Measurements from ENCODE around the gene TENM4. TPM values are rescaled to one million over a fixed set of nuclear protein-coding genes. Genes with fewer than 3 reads are reported as not detected.

TENM4 gene
- polyA plus RNA-seq, 3 donors, result 0.31 to 1.7 TPM; not detected in 1

GRCh38 chr11:79033833-79034232 is 407.0 kb downstream of the TENM4 start:
- H3K27ac Mint-ChIP-seq, result no peak overlapping the region
- Histone ChIP-seq H3K27me3 (ENCODE audit: control insufficient read depth in 2 of 2, insufficient read depth in 2 of 2, low read length in 2 of 2) (peaks cover 74 to 94% of the 10 kb centered on the region in 2 donors), H4K20me1 (ENCODE audit: insufficient read depth, low read length) (no peaks in the 10 kb centered on the region), H3K4me1 (ENCODE audit: control insufficient read depth in 1 of 2, insufficient read depth in 2 of 2, low read length in 2 of 2) (no peaks in the 10 kb centered on the region), H3K9me3 (replicated peaks in 1 of 2; ENCODE audit: control insufficient read depth in 1 of 2, insufficient read depth in 1 of 2, low read length in 2 of 2) (no peaks in the 10 kb centered on the region), H3K4me2 (replicated peaks; ENCODE audit: extremely low read depth, low read length, poor library complexity, severe bottlenecking) (no peak overlapping the region), H2AFZ (ENCODE audit: insufficient read depth, low read depth, low read length, poor library complexity, severe bottlenecking) (no peak overlapping the region), H3K27ac (ENCODE audit: low read depth in 1 of 2, low read length in 2 of 2) (no peak overlapping the region), H3K36me3 (replicated peaks in 1 of 2; ENCODE audit: control insufficient read depth in 1 of 2, insufficient read depth in 2 of 2, low read length in 2 of 2) (no peaks in the 10 kb centered on the region), H3K9ac (ENCODE audit: insufficient read depth, low read length, poor library complexity, severe bottlenecking) (no peak overlapping the region), H3K79me2 (ENCODE audit: insufficient read depth, low read length) (no peaks in the 10 kb centered on the region), H3K4me3 (replicated peaks in 1 of 3; ENCODE audit: low read depth in 2 of 3, low read length in 3 of 3) (no peak overlapping the region)
- H3K4me1 Mint-ChIP-seq, result no peaks in the 10 kb centered on the region
- no peak for DNase-seq
- no peak for TF ChIP-seq CTCF (IDR thresholded peaks at IDR 0.05)
- H3K9me3 Mint-ChIP-seq, result peaks cover 0 to 1% (median 0%) of the 10 kb centered on the region in 7 donors
- intact Hi-C loops (cut with micrococcal nuclease), result no loop called here
- H3K27me3 Mint-ChIP-seq (ENCODE audit: low read depth in 3 of 3), result peaks cover 55 to 87% (median 76%) of the 10 kb centered on the region in 3 donors
- peak overlapping the region in 1 of 2 donors; percentile 6 for H3K4me3 Mint-ChIP-seq
- 17% methylated on average over 1 of the region's 4 CpGs for whole genome bisulfite sequencing (ENCODE audit: insufficient coverage)
- H3K36me3 Mint-ChIP-seq, result no peaks in the 10 kb centered on the region

- peaks cover 93 to 99% of the 10 kb centered on the region in 2 donors for H3K27me3 ChIP-seq (ENCODE audit: control insufficient read depth in 2 of 2, insufficient read depth in 2 of 2, low read length in 2 of 2)
- no peak overlapping the region for H3K27ac ChIP-seq (ENCODE audit: low read depth in 1 of 2, low read length in 2 of 2)
- peaks cover 12% of the 10 kb centered on the region for H3K4me1 Mint-ChIP-seq
- no peak overlapping the region for H3K4me3 ChIP-seq (replicated peaks in 1 of 3; ENCODE audit: low read depth in 2 of 3, low read length in 3 of 3)
- no peaks in the 10 kb centered on the region for H3K9me3 ChIP-seq (replicated peaks in 1 of 2; ENCODE audit: control insufficient read depth in 1 of 2, insufficient read depth in 1 of 2, low read length in 2 of 2)
- H3K9ac ChIP-seq (ENCODE audit: insufficient read depth, low read length, poor library complexity, severe bottlenecking), result no peak overlapping the region
- no peak for TF ChIP-seq CTCF (IDR thresholded peaks at IDR 0.05)
- H3K36me3 ChIP-seq (replicated peaks in 1 of 2; ENCODE audit: control insufficient read depth in 1 of 2, insufficient read depth in 2 of 2, low read length in 2 of 2), result no peaks in the 10 kb centered on the region
- WGBS (ENCODE audit: insufficient coverage), result 13% methylated on average over 5 of the region's 9 CpGs
- intact Hi-C loops (cut with micrococcal nuclease), result no loop called here
- H3K36me3 Mint-ChIP-seq, result no peaks in the 10 kb centered on the region
- peaks cover 61 to 97% (median 86%) of the 10 kb centered on the region in 3 donors for H3K27me3 Mint-ChIP-seq (ENCODE audit: low read depth in 3 of 3)
- H3K4me3 Mint-ChIP-seq, result peak overlapping the region; percentile 31 to 48
- no peak overlapping the region for H3K27ac Mint-ChIP-seq
- H3K4me1 ChIP-seq (ENCODE audit: control insufficient read depth in 1 of 2, insufficient read depth in 2 of 2, low read length in 2 of 2), result peaks cover 0 to 9% of the 10 kb centered on the region in 2 donors
- H3K9me3 Mint-ChIP-seq, result peaks cover 0 to 1% (median 0%) of the 10 kb centered on the region in 7 donors
- no peaks in the 10 kb centered on the region for H4K20me1 ChIP-seq (ENCODE audit: insufficient read depth, low read length)
- no peaks in the 10 kb centered on the region for H3K79me2 ChIP-seq (ENCODE audit: insufficient read depth, low read length)
- H3K4me2 ChIP-seq (replicated peaks; ENCODE audit: extremely low read depth, low read length, poor library complexity, severe bottlenecking), result no peak overlapping the region
- H2AFZ ChIP-seq (ENCODE audit: insufficient read depth, low read depth, low read length, poor library complexity, severe bottlenecking), result no peak overlapping the region
- DNase-seq, result no peak
These were observed 410.4 kb downstream of the TENM4 start for GRCh38 chr11:79030448-79030847.

All from CD14-positive monocyte (primary cell).